ENCODE results near the gene SERPINA10. TPM values are rescaled to one million over a fixed set of nuclear protein-coding genes. Genes with fewer than 3 reads are reported as not detected.

SERPINA10 gene
- total and polyA plus RNA-seq, 2 of the 13 experiments (the other 11 are each of a cell fraction or from before 2014, with no cell fraction given), result 20.1 to 20.2 TPM

DNA sequence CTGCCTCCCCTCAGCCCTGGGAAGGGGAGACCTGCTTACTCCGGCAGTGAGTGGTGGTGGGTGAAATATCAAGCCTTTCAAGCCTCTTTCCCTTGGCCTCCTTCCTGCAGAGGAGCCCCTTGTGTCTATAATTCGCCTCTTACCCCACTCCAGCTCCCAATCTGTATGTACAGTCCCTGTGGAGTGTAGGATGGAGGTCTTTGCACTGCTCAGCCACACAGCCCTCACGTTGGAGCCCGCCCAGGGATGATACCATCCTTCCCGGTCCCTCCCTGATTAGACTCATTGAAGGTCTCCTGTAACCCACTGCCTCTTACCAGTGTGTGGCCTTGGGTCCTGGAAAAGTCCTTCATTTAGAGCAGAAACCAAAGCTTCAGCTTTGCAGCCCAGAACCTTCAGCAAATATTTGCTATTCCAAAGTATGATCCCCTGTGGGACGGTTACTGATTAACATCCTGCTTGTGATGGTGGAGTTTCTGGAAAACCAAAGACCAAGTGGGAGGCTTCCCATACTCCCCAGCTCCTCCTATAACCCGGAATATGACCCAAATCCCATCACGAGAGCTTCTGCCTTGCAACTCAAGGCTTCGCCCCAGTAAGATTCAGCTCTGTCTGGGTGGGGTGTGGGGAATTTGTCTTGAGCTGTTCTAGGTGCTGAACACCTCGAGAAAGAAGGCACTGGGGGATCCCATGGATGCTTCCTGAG, at the start of gene SERPINA10 (continued):
- TF ChIP-seq ZBTB7A (CRISPR knock-in tag; IDR thresholded peaks at IDR 0.05) (peak; percentile 14; the same call in 1 of the 2 replicates), ZNF441 (CRISPR knock-in tag; IDR thresholded peaks at IDR 0.05; ENCODE audit: borderline replicate concordance) (peak; percentile 85), ZNF10 (CRISPR knock-in tag; IDR thresholded peaks at IDR 0.05; ENCODE audit: borderline replicate concordance, low read depth) (no peak), ZNF207 (IDR thresholded peaks at IDR 0.05; ENCODE audit: borderline replicate concordance) (no peak), ATM (IDR thresholded peaks at IDR 0.05; ENCODE audit: borderline replicate concordance) (no peak), ZNF83 (CRISPR knock-in tag; IDR thresholded peaks at IDR 0.05; ENCODE audit: borderline replicate concordance) (0 out of 2 replicates have a peak, but pooled peaks have one; percentile 81), RFXAP (CRISPR knock-in tag; IDR thresholded peaks at IDR 0.05; ENCODE audit: borderline replicate concordance) (0 out of 2 replicates have a peak, but pooled peaks have one; percentile 43), MXD4 (CRISPR knock-in tag; IDR thresholded peaks at IDR 0.05) (no peak), SSRP1 (CRISPR knock-in tag; IDR thresholded peaks at IDR 0.05) (no peak), ZNF713 (CRISPR knock-in tag; IDR thresholded peaks at IDR 0.05) (0 out of 2 replicates have a peak, but pooled peaks have one; percentile 63)
- TF ChIP-seq, protein P1, sequence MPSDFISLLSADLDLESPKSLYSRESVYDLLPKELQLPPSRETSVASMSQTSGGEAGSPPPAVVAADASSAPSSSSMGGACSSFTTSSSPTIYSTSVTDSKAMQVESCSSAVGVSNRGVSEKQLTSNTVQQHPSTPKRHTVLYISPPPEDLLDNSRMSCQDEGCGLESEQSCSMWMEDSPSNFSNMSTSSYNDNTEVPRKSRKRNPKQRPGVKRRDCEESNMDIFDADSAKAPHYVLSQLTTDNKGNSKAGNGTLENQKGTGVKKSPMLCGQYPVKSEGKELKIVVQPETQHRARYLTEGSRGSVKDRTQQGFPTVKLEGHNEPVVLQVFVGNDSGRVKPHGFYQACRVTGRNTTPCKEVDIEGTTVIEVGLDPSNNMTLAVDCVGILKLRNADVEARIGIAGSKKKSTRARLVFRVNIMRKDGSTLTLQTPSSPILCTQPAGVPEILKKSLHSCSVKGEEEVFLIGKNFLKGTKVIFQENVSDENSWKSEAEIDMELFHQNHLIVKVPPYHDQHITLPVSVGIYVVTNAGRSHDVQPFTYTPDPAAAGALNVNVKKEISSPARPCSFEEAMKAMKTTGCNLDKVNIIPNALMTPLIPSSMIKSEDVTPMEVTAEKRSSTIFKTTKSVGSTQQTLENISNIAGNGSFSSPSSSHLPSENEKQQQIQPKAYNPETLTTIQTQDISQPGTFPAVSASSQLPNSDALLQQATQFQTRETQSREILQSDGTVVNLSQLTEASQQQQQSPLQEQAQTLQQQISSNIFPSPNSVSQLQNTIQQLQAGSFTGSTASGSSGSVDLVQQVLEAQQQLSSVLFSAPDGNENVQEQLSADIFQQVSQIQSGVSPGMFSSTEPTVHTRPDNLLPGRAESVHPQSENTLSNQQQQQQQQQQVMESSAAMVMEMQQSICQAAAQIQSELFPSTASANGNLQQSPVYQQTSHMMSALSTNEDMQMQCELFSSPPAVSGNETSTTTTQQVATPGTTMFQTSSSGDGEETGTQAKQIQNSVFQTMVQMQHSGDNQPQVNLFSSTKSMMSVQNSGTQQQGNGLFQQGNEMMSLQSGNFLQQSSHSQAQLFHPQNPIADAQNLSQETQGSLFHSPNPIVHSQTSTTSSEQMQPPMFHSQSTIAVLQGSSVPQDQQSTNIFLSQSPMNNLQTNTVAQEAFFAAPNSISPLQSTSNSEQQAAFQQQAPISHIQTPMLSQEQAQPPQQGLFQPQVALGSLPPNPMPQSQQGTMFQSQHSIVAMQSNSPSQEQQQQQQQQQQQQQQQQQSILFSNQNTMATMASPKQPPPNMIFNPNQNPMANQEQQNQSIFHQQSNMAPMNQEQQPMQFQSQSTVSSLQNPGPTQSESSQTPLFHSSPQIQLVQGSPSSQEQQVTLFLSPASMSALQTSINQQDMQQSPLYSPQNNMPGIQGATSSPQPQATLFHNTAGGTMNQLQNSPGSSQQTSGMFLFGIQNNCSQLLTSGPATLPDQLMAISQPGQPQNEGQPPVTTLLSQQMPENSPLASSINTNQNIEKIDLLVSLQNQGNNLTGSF (CRISPR knock-in tag; IDR thresholded peaks at IDR 0.05), result no peak
- TF ChIP-seq, protein P2, sequence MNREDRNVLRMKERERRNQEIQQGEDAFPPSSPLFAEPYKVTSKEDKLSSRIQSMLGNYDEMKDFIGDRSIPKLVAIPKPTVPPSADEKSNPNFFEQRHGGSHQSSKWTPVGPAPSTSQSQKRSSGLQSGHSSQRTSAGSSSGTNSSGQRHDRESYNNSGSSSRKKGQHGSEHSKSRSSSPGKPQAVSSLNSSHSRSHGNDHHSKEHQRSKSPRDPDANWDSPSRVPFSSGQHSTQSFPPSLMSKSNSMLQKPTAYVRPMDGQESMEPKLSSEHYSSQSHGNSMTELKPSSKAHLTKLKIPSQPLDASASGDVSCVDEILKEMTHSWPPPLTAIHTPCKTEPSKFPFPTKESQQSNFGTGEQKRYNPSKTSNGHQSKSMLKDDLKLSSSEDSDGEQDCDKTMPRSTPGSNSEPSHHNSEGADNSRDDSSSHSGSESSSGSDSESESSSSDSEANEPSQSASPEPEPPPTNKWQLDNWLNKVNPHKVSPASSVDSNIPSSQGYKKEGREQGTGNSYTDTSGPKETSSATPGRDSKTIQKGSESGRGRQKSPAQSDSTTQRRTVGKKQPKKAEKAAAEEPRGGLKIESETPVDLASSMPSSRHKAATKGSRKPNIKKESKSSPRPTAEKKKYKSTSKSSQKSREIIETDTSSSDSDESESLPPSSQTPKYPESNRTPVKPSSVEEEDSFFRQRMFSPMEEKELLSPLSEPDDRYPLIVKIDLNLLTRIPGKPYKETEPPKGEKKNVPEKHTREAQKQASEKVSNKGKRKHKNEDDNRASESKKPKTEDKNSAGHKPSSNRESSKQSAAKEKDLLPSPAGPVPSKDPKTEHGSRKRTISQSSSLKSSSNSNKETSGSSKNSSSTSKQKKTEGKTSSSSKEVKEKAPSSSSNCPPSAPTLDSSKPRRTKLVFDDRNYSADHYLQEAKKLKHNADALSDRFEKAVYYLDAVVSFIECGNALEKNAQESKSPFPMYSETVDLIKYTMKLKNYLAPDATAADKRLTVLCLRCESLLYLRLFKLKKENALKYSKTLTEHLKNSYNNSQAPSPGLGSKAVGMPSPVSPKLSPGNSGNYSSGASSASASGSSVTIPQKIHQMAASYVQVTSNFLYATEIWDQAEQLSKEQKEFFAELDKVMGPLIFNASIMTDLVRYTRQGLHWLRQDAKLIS (CRISPR knock-in tag; IDR thresholded peaks at IDR 0.05), result peak; percentile 79; the same call in 1 of the 2 replicates
- TF ChIP-seq, protein P3, sequence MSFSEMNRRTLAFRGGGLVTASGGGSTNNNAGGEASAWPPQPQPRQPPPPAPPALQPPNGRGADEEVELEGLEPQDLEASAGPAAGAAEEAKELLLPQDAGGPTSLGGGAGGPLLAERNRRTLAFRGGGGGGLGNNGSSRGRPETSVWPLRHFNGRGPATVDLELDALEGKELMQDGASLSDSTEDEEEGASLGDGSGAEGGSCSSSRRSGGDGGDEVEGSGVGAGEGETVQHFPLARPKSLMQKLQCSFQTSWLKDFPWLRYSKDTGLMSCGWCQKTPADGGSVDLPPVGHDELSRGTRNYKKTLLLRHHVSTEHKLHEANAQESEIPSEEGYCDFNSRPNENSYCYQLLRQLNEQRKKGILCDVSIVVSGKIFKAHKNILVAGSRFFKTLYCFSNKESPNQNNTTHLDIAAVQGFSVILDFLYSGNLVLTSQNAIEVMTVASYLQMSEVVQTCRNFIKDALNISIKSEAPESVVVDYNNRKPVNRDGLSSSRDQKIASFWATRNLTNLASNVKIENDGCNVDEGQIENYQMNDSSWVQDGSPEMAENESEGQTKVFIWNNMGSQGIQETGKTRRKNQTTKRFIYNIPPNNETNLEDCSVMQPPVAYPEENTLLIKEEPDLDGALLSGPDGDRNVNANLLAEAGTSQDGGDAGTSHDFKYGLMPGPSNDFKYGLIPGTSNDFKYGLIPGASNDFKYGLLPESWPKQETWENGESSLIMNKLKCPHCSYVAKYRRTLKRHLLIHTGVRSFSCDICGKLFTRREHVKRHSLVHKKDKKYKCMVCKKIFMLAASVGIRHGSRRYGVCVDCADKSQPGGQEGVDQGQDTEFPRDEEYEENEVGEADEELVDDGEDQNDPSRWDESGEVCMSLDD (CRISPR knock-in tag; IDR thresholded peaks at IDR 0.05; ENCODE audit: borderline replicate concordance), result no peak
- TF ChIP-seq, protein P4, sequence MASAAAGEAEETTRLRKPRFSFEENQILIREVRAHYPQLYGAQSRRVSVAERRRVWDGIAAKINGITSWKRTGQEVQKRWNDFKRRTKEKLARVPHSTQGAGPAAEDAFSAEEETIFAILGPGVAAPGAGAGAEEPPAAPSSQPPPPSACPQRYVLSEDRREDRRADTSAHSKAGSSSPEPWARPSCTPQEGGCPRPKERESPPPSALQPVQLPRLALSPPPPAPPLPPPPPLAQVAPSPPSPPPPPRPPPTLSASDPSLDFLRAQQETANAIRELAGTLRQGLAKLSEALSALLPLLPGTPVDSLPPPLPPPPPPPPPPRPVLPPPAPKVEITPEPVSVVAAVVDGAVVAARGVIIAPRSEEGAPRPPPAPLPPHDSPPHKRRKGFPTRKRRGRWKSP (CRISPR knock-in tag; IDR thresholded peaks at IDR 0.05), result peak; percentile 63; the same call in 1 of the 2 replicates

Data from HepG2 (cell line).